ENCODE measurements around the gene RPS24. TPM values are rescaled to one million over a fixed set of nuclear protein-coding genes. Genes with fewer than 3 reads are reported as not detected.
A peak's percentile ranks its signal among the peaks of the same experiment; 100 is the strongest.

RPS24 gene
- total RNA-seq, 4 donors from 2014 or later, result 2,501 to 3,845 (median 3,318) TPM

- 0 to 1% methylated on average over 35 of the region's 35 CpGs for WGBS, 2 donors
- peak within 1 kb of the TSS; percentile 98 for H3K4me3 ChIP-seq (ENCODE audit: low read depth, poor library complexity, severe bottlenecking)
- TF ChIP-seq POLR2A (IDR thresholded peaks at IDR 0.05) (no peak), CTCF (IDR thresholded peaks at IDR 0.05) (peak in 1 of 3 donors; percentile 69)
- peak; percentile 94 to 99 for DNase-seq (ENCODE audit: low spot score in 2 of 2)
- intact Hi-C loops (cut with DNase I; ENCODE audit: low total_unique reads), result loop anchor here (2.0 kb wide), 1 partner anchor 183 kb away; no protein-coding TSS in a partner anchor
Observed at GRCh38 chr10:78029269-78030226, 4.1 kb upstream of the RPS24 start, which contains the start of gene POLR3A. TSS of gene POLR3A (minus strand) at chr10:78029515. CDS start at chr10:78029407, 108 bp downstream.

- 0 to 1% methylated on average over 4 of the region's 4 CpGs for WGBS, 2 donors
- intact Hi-C loops (cut with DNase I; ENCODE audit: low total_unique reads), result no loop called here
- no peak for DNase-seq (ENCODE audit: low spot score in 2 of 2)
- TF ChIP-seq POLR2A (IDR thresholded peaks at IDR 0.05), result no peak
- TF ChIP-seq CTCF (IDR thresholded peaks at IDR 0.05), result no peak
- H3K4me3 ChIP-seq (ENCODE audit: low read depth, poor library complexity, severe bottlenecking), result no peak overlapping the region
Observed at GRCh38 chr10:78033387-78033636, 351 bp upstream of the RPS24 start.

GRCh38 chr10:78035025-78035424 lies 1.4 kb downstream of the RPS24 start:
- TF ChIP-seq POLR2A (IDR thresholded peaks at IDR 0.05), result no peak
- no peak for TF ChIP-seq CTCF (IDR thresholded peaks at IDR 0.05)
- H3K4me3 ChIP-seq (ENCODE audit: low read depth, poor library complexity, severe bottlenecking), result no peak overlapping the region
- intact Hi-C loops (cut with DNase I; ENCODE audit: low total_unique reads), result no loop called here
- no peak for DNase-seq (ENCODE audit: low spot score in 2 of 2)
- 81 to 82% methylated on average over 5 of the region's 5 CpGs for WGBS, 2 donors

- intact Hi-C loops (cut with DNase I; ENCODE audit: low total_unique reads), result no loop called here
- TF ChIP-seq POLR2A (IDR thresholded peaks at IDR 0.05) (no peak), CTCF (IDR thresholded peaks at IDR 0.05) (no peak)
- no peak overlapping the region for H3K4me3 ChIP-seq (ENCODE audit: low read depth, poor library complexity, severe bottlenecking)
- DNase-seq (ENCODE audit: low spot score in 2 of 2), result no peak
- WGBS, 2 donors, result 84 to 91% methylated on average over 5 of the region's 5 CpGs
Observed at GRCh38 chr10:78035437-78035836, 1.8 kb downstream of the RPS24 start.

DNA sequence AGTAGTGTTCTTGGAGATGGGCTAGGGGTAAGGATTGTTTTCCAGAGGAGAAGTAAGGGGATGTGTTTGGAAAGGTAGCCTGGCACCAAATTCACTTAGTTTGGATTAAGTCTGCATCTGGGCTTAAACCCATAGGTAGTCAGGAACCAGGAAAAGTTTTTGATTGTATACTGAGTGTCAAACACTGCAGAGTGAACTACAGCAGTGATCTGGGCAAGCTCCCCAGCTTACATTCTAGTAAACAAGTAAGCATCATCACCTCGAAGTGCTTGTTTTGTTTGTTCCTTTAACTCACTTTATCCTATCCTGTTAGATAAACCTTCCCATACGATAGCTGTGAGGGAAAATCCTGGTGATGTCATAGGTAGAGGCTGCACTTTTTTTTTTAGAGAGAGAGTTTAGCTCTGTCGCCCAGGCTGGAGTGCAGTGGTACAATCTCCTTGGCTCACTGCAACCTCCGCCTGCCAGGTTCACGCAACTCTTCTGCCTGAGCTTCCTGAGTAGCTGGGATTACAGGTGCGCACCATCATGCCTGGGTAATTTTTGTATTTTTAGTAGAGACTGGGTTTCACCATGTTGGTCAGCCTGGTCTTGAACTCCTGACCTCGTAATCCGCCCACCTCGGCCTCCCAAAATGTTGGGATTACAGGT lies 2.4 kb downstream of the RPS24 start:
- no peak overlapping the region for H3K4me3 ChIP-seq (ENCODE audit: low read depth, poor library complexity, severe bottlenecking)
- intact Hi-C loops (cut with DNase I; ENCODE audit: low total_unique reads), result no loop called here
- WGBS, 2 donors, result 79 to 85% methylated on average over 9 of the region's 9 CpGs
- no peak for DNase-seq (ENCODE audit: low spot score in 2 of 2)
- TF ChIP-seq CTCF (IDR thresholded peaks at IDR 0.05) (no peak), POLR2A (IDR thresholded peaks at IDR 0.05) (no peak)
